HFFc6 (cell line): ENCODE results near the gene RASSF4. TPM values are rescaled to one million over a fixed set of nuclear protein-coding genes. Genes with fewer than 3 reads are reported as not detected.

Experiments used
- DNase-seq: peaks from one replicate; pipeline ENCODE4 v3.0.0-alpha.2; 2018
- H3K27ac Mint-ChIP-seq: 2 replicates; pipeline ENCODE4 v1.8.0; 2020; ENCODE audit warnings: mild to moderate bottlenecking, mixed read lengths
- H3K27me3 Mint-ChIP-seq: 2 replicates; pipeline ENCODE4 v1.8.0; 2021; ENCODE audit warnings: mild to moderate bottlenecking, moderate library complexity, mixed read lengths; ENCODE audit not compliant: insufficient read depth
- H3K36me3 Mint-ChIP-seq: 2 replicates; pipeline ENCODE4 v1.8.0; 2021; ENCODE audit warnings: low read depth, mixed read lengths
- H3K4me1 Mint-ChIP-seq: 2 replicates; pipeline ENCODE4 v1.8.0; 2020; ENCODE audit warnings: low read depth, mixed read lengths
- H3K4me3 Mint-ChIP-seq: 2 replicates; pipeline ENCODE4 v1.8.0; 2020; ENCODE audit warnings: mild to moderate bottlenecking, moderate library complexity, mixed read lengths
- H3K9me3 Mint-ChIP-seq: 2 replicates; pipeline ENCODE4 v1.8.0; 2020; ENCODE audit warnings: mild to moderate bottlenecking, mixed read lengths
- CTCF ChIP-seq: fragments of 200-600 bp; sonication (generic); IDR thresholded peaks from 2 replicates; pipeline ENCODE4 v1.5.0; 2021; ENCODE audit warnings: antibody characterized with exemption, mild to moderate bottlenecking
- total RNA-seq, 6 experiments: library from RNA; stranded (reverse); fragmentation: NEBNext Ultra II Directional; extraction: Animal tissue kit (Norgen Biotek cat#: 25700); gene quantifications; 2 replicates in 1 of 6; 3 replicates in 5 of 6; pipeline ENCODE4 v1.2.3, GENCODE V29; 2021

The RASSF4 gene
- total RNA-seq, 6 experiments from 2014 or later, result 1.1 to 3.8 (median 2.9) TPM

- peaks cover 12% of the 10 kb centered on the region for H3K4me1 Mint-ChIP-seq
- peaks cover 11% of the 10 kb centered on the region for H3K27me3 Mint-ChIP-seq
- H3K36me3 Mint-ChIP-seq, result no peaks in the 10 kb centered on the region
- no peak overlapping the region for H3K27ac Mint-ChIP-seq
- no peak overlapping the region for H3K4me3 Mint-ChIP-seq
- peak; percentile 60 for DNase-seq
- no peaks in the 10 kb centered on the region for H3K9me3 Mint-ChIP-seq
- TF ChIP-seq CTCF, result peak; percentile 97
Measured at GRCh38 chr10:44932517-44933450, 26.8 kb upstream of the RASSF4 start.

GRCh38 chr10:44933451-44934321 lies 25.9 kb upstream of the RASSF4 start:
- H3K36me3 Mint-ChIP-seq, result no peaks in the 10 kb centered on the region
- H3K27ac Mint-ChIP-seq, result no peak overlapping the region
- DNase-seq, result no peak
- H3K4me1 Mint-ChIP-seq, result peaks cover 12% of the 10 kb centered on the region
- no peak for TF ChIP-seq CTCF
- no peaks in the 10 kb centered on the region for H3K9me3 Mint-ChIP-seq
- H3K4me3 Mint-ChIP-seq, result no peak overlapping the region
- peaks cover 11% of the 10 kb centered on the region for H3K27me3 Mint-ChIP-seq

GRCh38 chr10:44934416-44935200 lies 25.0 kb upstream of the RASSF4 start:
- no peak overlapping the region for H3K27ac Mint-ChIP-seq
- H3K4me1 Mint-ChIP-seq, result peaks cover 16% of the 10 kb centered on the region
- no peaks in the 10 kb centered on the region for H3K36me3 Mint-ChIP-seq
- no peak for TF ChIP-seq CTCF
- no peak overlapping the region for H3K4me3 Mint-ChIP-seq
- H3K9me3 Mint-ChIP-seq, result no peaks in the 10 kb centered on the region
- H3K27me3 Mint-ChIP-seq, result peaks cover 8% of the 10 kb centered on the region
- no peak for DNase-seq

GRCh38 chr10:44935201-44935965 lies 24.2 kb upstream of the RASSF4 start:
- peak; percentile 64 for DNase-seq
- peaks cover 16% of the 10 kb centered on the region for H3K4me1 Mint-ChIP-seq
- H3K9me3 Mint-ChIP-seq, result no peaks in the 10 kb centered on the region
- no peak for TF ChIP-seq CTCF
- peaks cover 6% of the 10 kb centered on the region for H3K27me3 Mint-ChIP-seq
- H3K27ac Mint-ChIP-seq, result peak overlapping the region; percentile 62
- H3K4me3 Mint-ChIP-seq, result no peak overlapping the region
- no peaks in the 10 kb centered on the region for H3K36me3 Mint-ChIP-seq
